HG03558 (cell line): ENCODE data around the gene RAPGEF3.

Source experiments
- ATAC-seq: cut with Tn5 transposase; IDR thresholded peaks from one replicate; pipeline ENCODE4 v1.9.1; 2021; ENCODE audit warnings: moderate number of reproducible peaks; ENCODE audit not compliant: unreplicated experiment; ENCODE audit errors: extremely low read depth

RAPGEF3 gene, protein sequence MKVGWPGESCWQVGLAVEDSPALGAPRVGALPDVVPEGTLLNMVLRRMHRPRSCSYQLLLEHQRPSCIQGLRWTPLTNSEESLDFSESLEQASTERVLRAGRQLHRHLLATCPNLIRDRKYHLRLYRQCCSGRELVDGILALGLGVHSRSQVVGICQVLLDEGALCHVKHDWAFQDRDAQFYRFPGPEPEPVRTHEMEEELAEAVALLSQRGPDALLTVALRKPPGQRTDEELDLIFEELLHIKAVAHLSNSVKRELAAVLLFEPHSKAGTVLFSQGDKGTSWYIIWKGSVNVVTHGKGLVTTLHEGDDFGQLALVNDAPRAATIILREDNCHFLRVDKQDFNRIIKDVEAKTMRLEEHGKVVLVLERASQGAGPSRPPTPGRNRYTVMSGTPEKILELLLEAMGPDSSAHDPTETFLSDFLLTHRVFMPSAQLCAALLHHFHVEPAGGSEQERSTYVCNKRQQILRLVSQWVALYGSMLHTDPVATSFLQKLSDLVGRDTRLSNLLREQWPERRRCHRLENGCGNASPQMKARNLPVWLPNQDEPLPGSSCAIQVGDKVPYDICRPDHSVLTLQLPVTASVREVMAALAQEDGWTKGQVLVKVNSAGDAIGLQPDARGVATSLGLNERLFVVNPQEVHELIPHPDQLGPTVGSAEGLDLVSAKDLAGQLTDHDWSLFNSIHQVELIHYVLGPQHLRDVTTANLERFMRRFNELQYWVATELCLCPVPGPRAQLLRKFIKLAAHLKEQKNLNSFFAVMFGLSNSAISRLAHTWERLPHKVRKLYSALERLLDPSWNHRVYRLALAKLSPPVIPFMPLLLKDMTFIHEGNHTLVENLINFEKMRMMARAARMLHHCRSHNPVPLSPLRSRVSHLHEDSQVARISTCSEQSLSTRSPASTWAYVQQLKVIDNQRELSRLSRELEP

DNA sequence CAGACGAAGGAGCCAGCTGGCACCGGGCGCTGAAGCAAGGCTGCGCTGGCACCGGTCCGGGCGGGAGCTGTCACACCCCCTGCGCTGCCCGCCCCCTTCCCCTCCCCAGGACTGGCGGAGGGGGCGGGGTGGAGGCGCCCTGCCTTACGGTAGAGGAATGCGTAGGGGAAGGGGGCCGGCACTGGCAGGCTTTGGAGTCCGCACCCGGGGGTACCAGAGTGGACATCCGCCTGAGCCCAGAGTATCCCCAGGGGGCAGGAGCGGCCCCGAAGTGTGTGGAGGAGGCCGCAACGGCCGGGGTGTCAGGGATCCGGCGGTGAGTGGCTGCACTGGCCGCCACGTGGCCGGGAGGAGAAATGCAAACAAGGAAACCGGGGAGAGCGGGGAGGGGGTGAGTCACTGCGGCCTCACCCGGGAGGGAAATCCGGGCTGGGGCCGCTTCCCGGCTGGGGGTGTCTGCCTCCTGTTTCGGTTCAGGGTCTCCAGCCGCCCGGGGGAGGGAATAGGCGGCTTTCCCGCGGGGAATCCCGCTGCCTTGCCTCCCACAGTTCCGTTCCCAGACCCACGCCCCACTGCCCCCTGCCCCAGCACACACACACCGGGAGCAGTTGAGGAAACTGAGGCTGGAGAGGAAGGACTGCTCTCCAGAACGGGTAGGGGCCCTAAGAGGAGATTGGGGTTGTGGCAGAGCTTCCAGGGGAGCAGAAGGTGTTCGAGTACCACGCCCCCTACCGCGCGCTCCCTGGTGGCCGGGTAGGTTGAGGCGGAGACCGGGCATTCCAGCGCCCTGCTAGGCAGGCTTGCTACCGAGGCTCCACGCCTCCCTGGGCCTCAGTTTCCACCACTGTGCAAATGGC lies at the start of gene RAPGEF3:
TSS of gene RAPGEF3 (minus strand) at position 47 of the 857 bp plus-strand sequence. CDS start 324 bp downstream, outside the sequence.
- no peak for ATAC-seq

DNA sequence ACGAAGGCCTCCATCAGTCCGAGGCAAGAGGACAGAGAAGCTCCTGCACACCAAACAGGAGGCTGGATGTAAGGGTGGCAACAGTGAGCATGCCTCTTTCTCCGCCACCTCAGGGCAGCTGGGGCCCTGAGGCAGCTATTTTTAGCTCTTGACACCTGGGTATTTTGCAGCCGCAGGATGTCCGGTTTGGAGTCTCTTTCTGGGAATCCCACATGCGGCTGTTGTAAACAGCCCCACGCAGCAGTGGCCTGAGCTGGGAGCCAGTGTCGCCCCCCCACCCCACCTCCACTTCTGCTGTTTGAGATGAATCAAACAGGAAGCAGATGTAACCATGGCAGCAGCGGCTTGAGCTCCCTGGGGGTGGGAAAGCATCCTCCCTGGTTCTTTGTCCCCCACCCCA lies 49.4 kb upstream of the RAPGEF3 start:
- ATAC-seq, result no peak

DNA sequence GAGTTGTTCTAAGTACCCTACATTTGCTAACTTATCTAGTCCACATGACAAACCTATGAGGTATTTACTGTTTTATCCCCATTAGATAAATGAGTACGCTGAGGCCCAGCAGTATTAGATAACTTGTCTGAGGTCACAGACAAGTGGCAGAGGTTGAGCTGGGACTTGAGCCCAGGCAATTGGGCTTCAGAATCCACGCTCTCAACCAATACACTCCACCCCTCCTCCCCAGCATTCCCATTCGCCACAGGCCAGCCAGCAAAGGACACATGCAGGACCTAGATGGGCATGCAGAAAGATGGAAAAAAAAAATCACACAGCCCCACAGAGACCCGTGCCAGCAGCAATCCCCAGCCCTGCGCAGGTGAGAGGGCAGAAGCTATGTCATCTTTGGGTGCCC lies 48.7 kb upstream of the RAPGEF3 start:
- no peak for ATAC-seq

DNA sequence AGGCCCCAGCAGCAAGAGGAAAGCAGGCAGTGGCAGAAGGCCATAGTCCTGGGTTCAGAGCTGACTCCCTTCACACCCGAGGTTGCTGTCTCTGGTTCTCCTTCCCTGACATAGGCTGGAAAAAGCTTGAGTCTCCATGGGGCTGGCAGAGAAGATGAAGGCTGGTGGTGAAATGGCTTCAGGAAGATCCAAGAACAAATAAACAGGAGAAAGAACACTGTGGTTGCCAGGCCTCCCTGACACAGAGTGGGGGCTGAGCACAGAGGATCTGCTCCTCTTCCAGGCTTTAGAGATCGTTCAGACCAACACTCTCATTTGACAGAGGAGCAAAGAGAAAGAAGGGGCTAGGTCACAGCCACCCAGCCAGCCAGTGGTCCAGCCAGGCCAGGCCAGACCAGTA lies 46.7 kb upstream of the RAPGEF3 start:
- ATAC-seq, result no peak

DNA sequence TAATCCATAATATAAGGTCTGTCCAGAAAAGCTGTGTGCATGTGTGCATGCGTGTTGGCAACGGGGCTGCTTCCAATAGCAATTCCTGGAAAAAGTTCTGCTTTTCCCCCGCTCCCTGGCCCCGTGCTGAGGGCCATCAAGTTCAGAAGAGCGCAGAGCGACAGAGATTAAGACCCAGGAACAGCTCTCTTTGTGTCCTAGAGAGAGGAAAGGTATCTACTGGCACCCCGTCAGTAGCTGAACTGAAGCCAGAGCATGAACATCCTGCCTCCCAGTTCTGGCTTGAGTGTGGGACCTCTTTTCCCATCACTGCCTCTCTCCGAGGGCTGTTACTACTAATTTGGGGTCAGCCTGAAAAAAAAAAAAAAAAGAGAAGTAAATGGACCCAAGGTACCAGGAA lies 45.5 kb upstream of the RAPGEF3 start:
- ATAC-seq, result no peak

DNA sequence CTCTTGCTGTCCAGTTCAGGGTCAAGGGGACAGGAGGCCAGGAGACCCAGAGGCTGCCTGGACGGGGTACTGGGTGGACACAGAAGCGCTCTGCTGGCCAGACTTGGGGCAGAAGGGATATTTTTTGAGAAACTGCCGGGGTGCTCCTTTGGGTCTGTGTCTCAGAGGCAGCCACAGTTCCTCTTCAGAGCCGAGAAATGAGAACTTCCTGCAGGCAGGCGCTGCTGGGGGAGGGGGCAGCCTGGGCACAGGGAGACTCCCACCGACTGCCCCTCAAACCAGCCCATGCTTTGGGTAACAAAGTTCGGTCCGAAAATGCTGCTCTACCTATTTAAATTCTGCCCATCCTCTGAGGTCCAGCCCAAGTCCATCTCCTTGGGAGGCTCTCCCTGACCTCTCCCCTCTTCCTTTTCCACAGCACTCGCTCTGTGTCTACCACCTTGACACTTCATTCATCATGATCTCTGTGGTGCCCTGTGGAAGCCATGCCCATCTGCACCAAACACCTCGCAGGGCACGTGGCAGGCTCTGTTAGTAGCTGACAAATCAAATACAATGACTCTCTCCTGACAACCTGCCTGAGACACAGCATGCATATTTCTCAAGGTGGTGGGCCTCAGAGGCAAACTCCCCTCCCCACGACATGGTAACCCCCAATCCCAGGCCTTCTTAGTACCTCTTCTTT lies 44.7 kb upstream of the RAPGEF3 start:
- ATAC-seq, result no peak

DNA sequence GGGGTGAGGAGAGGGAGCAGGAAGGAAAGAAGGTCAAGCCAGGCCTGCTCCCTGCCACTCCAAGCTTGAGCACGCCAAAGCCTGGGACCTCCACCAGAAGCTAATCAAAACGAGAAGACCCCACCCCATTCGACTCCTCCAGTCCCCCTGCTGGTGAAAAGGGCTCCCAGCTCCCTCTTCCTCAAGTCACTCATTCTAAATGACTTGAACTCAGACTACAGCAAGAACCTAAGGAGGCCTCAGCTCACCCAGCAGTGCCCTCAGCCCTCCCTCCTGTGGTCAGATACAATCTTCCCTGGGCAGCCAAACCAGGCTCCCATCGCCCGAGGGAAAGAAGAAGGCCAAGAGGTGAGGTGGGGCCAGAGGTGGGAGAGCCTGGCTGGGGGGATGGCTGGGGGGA lies 43.6 kb upstream of the RAPGEF3 start:
- ATAC-seq, result no peak

DNA sequence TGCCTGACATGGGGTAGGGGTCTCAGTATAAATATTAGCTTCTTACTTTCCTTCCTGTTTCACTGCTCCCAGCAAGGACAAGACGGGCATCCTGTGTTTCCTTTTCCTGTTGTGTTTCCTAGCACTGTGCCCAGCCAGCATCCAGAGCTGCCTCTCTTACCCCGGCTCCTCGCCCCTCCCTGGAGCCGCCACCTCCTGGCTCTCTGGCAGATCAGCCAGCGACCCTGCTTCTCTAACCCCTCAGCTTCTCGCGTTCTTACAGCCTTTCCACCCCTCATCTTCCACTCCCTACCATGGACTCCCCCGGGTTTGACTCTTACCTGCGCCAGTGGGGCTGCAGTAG lies 43.2 kb upstream of the RAPGEF3 start:
- no peak for ATAC-seq

DNA sequence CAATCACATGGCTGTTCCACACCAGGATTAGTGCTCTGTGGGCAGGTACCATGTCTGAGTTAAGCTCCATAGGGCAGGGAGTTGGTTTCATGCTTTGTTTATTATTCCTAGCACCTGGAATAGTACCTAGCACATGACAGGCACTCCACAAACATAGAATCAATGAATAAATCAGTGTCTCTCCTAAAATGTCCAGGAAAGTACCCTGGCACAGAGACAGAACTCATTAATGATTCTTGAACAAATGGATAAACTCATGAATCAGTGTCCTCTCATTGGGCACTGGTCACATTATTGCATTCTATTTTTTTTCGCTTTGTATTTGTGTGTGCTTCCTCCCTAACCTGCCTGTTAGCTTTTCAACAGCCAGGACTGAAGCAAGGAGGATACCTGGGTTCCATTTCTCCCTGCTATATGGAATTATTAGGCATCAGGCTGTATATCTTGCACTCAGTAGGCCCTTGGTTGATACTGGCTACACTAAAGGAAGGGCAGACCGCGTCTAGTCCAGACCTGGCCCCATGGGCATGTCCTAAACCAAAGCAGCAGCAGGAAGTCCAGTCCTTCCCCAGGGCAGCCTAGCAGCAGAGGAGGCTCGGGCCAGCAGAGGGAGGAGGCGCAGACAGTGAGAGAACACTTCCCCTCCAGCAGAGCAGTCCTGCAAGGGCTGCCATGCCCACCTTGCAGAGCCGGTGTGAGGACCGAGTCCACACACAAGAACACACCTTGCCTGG lies 42.7 kb upstream of the RAPGEF3 start:
- no peak for ATAC-seq

DNA sequence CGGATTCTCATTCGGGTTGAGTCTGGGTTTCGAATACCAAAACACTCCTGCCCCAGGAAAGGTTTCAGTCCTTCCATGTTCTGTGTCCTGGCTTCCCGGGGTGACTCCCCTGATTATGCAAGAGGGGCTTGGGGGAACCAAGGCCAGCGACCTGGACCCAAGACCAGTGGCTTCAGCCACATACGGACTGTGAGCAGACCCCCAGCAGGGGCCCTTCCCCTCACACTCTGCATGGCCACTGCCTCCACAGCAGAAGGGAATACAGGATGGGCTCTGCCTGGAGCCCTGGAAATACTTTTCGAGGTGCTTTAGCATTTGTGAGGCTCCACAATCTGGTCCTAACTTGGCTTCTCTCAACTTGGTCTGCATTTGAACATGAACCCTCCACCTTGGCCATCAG lies 41.9 kb upstream of the RAPGEF3 start:
- no peak for ATAC-seq

DNA sequence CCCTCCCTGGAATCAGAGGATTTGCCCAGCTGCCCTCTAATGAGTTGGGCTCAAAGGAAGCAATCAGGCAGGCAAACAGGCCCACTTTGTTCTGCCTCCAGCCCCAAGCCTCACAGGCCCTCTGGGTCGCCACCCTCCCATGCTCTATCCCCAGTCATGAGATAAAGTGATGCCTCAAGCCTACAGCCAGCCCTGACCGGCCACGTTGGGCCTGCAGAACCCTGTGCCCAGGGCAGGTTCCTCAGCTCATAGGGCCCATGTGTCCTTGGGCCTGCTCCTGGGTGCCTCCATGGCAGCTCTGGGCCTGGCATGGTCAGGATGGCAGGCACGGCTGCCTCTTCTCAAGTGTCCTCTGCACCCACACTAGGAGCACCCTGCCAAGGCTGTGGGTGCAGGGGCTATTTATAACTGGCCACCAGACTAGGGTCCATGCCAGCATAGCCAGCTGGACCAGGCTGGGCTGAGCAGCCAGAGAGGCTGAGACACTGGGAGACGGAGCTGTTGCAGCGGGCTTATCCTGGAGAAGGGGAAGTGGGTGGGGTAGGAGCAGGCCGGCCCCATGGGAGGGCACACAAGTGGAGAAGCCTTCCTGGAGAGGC lies 40.8 kb upstream of the RAPGEF3 start:
- ATAC-seq, result no peak

DNA sequence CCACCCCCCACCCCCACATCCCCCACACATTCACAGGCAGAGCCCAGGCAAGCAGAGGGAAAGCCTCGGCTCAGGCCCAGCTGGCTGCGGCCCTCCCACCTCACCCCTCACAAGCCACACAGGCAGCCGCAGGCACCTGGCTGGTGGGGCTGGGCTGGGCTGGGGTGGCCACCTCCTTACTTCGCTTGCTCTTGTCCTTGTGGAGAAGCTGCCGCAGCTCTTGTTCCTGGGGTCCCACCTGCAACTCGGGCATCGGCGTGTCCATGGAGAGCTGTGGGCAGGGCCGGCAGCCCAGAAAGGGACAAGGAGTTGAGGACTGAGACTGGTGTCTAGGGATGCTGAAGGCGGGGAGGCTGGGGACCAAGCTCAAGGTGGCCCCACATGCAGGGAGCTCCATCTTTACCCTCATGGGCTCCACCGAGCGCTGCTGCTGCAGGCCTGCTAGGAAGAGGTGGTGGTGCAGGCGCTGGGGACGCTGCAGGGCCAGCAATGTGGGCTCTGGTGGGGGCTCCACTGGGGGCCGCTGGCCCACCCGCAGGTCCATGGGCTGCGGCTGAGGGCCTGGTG lies 39.8 kb upstream of the RAPGEF3 start:
- no peak for ATAC-seq

DNA sequence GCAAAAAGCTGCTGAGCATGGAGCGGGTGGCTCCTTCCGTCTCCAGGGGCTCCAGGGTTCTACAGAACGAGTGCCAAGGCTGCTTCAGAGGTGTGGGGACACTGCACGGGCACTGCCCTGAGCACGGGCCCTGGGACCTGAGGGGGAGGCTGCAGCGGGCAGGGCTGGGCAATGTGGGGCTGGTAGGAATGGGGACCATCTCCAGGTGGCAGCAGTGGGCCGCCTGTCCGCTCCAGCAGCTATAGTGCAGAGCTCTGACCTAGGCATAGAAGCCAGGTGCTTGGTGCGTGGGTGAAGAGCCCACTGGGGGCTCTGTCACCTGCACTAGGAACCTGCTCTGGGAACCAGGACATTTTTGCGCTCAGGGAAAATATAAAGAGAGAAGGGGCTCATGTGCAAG lies 38.8 kb upstream of the RAPGEF3 start:
- ATAC-seq, result no peak

DNA sequence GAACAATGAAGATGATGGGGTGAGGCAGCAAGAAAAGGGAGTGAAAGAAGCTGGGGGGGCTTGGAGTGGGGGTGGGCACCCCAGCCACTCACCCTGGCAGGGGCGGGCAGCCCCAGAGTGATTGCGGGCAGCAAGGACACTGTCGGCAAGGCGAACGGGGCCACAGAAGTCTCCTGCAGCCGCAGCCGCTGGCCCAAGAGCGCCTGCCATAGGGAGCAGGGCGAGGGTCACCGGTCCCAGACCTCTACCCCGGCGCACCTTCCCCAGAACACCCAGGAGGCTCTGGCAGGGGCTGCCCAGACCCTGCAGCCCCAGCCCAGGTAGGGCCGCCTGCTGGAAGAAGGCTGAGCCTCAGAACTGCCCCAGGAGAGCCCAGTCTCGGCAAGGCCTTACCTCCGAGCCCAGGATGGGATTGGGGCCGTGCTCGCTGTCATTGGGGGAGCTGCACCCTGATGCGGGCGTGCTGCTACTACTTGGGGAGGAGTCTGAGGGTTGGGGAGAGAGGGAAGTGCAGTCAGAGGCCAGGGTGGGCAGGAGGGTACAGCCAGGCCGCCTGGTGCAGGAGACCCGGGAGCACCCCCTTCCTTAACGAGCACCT lies 37.2 kb upstream of the RAPGEF3 start:
- ATAC-seq, result no peak

DNA sequence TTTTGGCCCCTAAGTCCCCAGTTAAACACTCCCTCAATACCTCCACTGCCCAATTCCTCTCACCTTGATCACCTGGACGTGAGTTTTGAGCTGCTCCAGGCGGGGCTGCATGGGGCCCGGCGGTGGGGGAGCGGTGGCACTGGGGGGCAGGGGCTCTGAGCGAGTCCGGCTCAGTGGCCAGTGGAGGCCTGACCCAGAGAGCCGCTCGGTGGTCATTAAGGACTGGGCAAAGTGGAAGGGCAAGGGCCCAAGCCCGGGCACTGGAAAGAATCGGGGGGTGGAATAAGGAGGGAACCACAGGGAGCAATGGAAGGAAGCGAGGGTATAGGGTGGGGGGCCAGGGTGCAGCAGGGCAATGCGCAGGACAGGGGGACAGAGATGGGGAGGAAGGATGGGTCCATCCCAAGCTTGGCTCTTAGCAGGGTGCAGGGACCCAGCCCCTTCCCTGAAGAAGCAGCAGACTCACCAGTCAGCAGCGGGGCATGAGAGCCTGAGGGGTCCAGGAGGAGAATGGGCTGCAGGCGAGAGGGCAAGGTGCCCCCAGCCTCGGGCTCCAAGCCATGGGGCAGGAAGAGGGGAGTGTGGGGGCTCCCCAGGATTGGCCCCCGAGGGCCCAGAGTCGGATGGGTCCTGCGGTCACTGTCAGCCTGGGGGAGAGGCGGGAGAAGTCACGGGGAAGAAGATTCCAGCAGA lies 36.6 kb upstream of the RAPGEF3 start:
- ATAC-seq, result no peak

DNA sequence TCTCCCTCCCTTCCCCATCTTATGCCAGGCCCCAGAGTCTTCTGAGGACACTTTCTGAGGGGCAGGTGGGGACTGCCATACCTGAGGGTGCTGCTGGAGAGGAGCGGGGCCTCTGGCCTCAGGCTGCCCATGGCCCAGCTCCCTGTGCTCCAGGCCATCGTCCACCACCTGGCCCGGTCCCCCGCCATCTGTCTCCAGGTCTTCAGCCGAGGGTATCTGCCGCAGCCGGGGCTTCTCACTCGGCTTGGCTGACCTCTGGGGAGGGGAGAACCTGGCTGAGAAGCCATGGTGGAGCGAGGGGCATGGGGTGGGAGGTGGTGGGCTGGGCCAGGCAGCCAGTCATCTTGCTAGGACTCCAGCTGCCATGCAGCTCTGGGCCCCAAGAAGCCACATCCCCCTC lies 36.0 kb upstream of the RAPGEF3 start:
- no peak for ATAC-seq

DNA sequence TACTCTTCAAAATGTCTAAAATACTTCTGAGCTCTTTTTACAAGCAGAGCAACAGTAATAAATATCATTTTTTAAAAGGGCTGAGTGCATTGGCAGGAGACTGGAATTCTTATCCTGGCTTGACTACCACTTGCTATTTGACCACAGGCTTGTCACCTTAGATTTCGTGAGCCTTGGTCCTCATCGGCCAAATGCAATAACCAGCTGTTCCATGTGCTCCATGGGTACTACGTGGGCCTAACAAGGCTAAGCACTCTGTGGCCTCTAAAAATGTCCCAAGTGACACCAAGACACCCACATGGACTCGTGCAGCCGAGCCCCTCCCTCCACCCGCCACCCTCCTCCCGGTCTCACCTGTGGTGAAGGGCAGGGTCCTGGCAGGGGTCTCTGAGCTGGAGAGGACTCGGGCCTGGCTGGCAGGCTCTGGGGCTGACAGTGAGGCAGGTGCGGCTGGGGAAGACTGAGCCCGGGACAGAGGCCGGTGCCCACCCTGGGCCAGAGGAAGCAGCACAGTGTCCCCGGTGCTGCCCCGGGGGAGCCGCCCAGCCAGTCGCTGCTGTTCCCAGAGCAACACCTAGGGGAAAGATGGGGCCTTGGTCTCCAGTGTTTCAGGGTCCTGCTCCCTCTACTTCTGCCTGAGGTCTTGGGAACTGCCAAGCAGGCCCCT lies 34.5 kb upstream of the RAPGEF3 start:
- ATAC-seq, result no peak
